ENCODE data around the gene GPR157. TPM values are rescaled to one million over a fixed set of nuclear protein-coding genes. Genes with fewer than 3 reads are reported as not detected.

Gene GPR157
- total and polyA plus RNA-seq, 10 of the 15 experiments (the other 5 are each of a cell fraction or from before 2014, with no cell fraction given), result 0.66 to 15.9 (median 3.1) TPM

DNA sequence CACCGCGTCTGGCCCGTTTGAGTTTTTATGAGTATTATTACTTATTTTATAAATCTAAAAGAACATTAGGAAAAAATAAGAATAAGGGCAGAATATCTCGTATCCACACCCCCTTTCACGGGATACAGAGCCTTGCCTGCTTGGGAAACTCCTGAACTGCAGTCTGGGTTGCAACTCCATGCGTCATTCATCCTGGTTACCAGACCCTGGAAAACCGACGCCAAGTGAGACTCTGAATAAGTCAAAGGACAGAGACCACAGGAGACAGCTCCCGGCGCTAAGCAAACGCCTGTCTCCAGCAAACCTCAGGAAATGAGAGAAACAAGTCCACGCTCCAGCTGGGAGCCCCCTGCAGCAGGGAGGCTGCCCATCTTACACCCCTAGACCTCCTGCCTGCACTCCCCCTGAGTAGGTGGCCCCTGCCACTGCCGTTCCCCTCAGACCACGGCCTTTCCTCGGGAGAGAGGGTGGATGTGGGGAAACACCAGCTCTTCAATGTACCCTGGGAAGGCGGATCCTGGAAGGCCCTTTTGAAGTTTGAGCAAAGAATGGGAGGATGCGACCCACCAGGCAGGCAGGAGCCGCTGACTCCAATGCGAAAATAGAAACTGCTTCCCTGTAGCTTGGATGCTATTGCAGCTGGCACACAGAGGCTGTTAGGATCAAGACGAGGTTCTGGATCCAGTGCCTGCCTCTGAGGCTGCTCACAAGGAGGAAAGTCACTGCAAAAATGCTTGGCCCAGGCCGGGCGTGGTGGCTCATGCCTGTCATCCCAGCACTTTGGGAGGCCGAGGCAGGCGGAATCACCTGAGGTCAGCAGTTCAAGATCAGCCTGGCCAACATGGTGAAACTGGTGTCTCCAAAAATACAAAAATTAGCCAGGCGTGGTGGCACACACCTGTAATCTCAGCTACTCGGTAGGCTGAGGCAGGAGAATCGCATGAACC is 37.7 kb upstream of the GPR157 start:
- no peaks in the 10 kb centered on the region for H3K27me3 ChIP-seq (replicated peaks in 1 of 2; ENCODE audit: control insufficient read depth in 2 of 2, insufficient read depth in 2 of 2, low read length in 1 of 2)
- no peak overlapping the region for H3K9ac ChIP-seq (ENCODE audit: control insufficient read depth, insufficient read depth, low read length)
- FAIRE-seq, result no peak
- ATAC-seq, result no peak
- no peak overlapping the region for H3K27ac ChIP-seq (ENCODE audit: control insufficient read depth, insufficient read depth)
- no peak overlapping the region for H3K4me2 ChIP-seq (ENCODE audit: control insufficient read depth, insufficient read depth)
- H3K36me3 ChIP-seq (ENCODE audit: control insufficient read depth in 2 of 2, insufficient read depth in 2 of 2, low read length in 1 of 2), result peaks cover 4% of the 10 kb centered on the region in 2 experiments; a peak in 3 of 4 replicates
- peaks cover 73% of the 10 kb centered on the region for H3K79me2 ChIP-seq (ENCODE audit: control insufficient read depth, insufficient read depth, low read length)
- no peaks in the 10 kb centered on the region; the same call in 1 of the 2 replicates for H4K20me1 ChIP-seq (ENCODE audit: control insufficient read depth, insufficient read depth)
- peaks cover 39% of the 10 kb centered on the region for H3K4me1 ChIP-seq (ENCODE audit: control insufficient read depth, insufficient read depth, low read length)
- ChIA-PET RAD21 (ENCODE audit: unreplicated experiment) (interaction anchor here (1.3 kb wide), 1 partner anchor 45 kb away, joined by 3 read pairs; no protein-coding TSS in a partner anchor), POLR2A (interaction anchor here (0.7 to 1.0 kb wide), 3 partner anchors 47 to 785 kb away, joined by 3 to 6 read pairs (median 6); no protein-coding TSS in a partner anchor), SMC1A (ENCODE audit: uncharacterized antibody, unreplicated experiment) (interaction anchor here (1.7 to 2.3 kb wide), 3 partner anchors 14 to 37 kb away, joined by 3 to 7 read pairs (median 6); partner anchors contain the start of gene GPR157), CTCF (interaction anchor here (0.5 to 3.9 kb wide), 8 partner anchors 14 to 329 kb away, joined by 3 to 33 read pairs (median 4); no protein-coding TSS in a partner anchor)
- TF ChIP-seq NFYB (IDR thresholded peaks at IDR 0.05; ENCODE audit: insufficient read depth, low read depth, low read length) (no peak), DPF2 (IDR thresholded peaks at IDR 0.05) (no peak), ESRRA (IDR thresholded peaks at IDR 0.05; ENCODE audit: low read length) (no peak), ASH2L (IDR thresholded peaks at IDR 0.05; ENCODE audit: borderline replicate concordance, low read depth) (no peak), CBX3 (IDR thresholded peaks at IDR 0.05; ENCODE audit: borderline replicate concordance, low read depth) (no peak), ZNF217 (IDR thresholded peaks at IDR 0.05) (no peak), PKNOX1 (IDR thresholded peaks at IDR 0.05) (no peak), CBX5 (IDR thresholded peaks at IDR 0.05; ENCODE audit: low read depth) (no peak)
- TF ChIP-seq, protein P1, sequence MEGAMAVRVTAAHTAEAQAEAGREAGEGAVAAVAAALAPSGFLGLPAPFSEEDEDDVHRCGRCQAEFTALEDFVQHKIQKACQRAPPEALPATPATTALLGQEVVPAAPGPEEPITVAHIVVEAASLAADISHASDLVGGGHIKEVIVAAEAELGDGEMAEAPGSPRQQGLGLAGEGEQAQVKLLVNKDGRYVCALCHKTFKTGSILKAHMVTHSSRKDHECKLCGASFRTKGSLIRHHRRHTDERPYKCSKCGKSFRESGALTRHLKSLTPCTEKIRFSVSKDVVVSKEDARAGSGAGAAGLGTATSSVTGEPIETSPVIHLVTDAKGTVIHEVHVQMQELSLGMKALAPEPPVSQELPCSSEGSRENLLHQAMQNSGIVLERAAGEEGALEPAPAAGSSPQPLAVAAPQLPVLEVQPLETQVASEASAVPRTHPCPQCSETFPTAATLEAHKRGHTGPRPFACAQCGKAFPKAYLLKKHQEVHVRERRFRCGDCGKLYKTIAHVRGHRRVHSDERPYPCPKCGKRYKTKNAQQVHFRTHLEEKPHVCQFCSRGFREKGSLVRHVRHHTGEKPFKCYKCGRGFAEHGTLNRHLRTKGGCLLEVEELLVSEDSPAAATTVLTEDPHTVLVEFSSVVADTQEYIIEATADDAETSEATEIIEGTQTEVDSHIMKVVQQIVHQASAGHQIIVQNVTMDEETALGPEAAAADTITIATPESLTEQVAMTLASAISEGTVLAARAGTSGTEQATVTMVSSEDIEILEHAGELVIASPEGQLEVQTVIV (IDR thresholded peaks at IDR 0.05; ENCODE audit: borderline replicate concordance, partially characterized antibody), result no peak
- TF ChIP-seq, protein P2, sequence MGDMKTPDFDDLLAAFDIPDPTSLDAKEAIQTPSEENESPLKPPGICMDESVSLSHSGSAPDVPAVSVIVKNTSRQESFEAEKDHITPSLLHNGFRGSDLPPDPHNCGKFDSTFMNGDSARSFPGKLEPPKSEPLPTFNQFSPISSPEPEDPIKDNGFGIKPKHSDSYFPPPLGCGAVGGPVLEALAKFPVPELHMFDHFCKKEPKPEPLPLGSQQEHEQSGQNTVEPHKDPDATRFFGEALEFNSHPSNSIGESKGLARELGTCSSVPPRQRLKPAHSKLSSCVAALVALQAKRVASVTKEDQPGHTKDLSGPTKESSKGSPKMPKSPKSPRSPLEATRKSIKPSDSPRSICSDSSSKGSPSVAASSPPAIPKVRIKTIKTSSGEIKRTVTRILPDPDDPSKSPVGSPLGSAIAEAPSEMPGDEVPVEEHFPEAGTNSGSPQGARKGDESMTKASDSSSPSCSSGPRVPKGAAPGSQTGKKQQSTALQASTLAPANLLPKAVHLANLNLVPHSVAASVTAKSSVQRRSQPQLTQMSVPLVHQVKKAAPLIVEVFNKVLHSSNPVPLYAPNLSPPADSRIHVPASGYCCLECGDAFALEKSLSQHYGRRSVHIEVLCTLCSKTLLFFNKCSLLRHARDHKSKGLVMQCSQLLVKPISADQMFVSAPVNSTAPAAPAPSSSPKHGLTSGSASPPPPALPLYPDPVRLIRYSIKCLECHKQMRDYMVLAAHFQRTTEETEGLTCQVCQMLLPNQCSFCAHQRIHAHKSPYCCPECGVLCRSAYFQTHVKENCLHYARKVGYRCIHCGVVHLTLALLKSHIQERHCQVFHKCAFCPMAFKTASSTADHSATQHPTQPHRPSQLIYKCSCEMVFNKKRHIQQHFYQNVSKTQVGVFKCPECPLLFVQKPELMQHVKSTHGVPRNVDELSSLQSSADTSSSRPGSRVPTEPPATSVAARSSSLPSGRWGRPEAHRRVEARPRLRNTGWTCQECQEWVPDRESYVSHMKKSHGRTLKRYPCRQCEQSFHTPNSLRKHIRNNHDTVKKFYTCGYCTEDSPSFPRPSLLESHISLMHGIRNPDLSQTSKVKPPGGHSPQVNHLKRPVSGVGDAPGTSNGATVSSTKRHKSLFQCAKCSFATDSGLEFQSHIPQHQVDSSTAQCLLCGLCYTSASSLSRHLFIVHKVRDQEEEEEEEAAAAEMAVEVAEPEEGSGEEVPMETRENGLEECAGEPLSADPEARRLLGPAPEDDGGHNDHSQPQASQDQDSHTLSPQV (IDR thresholded peaks at IDR 0.05), result no peak
- no peak overlapping the region for H3K4me3 ChIP-seq
- in situ Hi-C loops (cut with MboI) (no loop called here), intact Hi-C loops (cut with micrococcal nuclease; ENCODE audit: unreplicated experiment) (no loop called here)
- no peak for DNase-seq (ENCODE audit: low read depth, low spot score)
- no peaks in the 10 kb centered on the region for H3K9me3 ChIP-seq (replicated peaks; ENCODE audit: control insufficient read depth, insufficient read depth, low read length)
- BruUV-seq (replicated peaks), result no TSS peak
- WGBS (ENCODE audit: insufficient coverage, insufficient replicate concordance, low lambda C conversion rate, missing lambda C conversion rate), result 87% methylated on average over 27 of the region's 27 CpGs
- H2AFZ ChIP-seq (ENCODE audit: control insufficient read depth, low read depth, low read length), result no peak overlapping the region
